AG09309 (cell line): ENCODE measurements around the gene VAV2.

Experiments
- DNase-seq: peaks from one replicate; pipeline ENCODE4 v3.0.0-alpha.2; 2010; ENCODE audit warnings: low read depth
- H3K4me3 ChIP-seq: 2 replicates; pipeline ENCODE4 v1.5.1; 2011; ENCODE audit warnings: mild to moderate bottlenecking, low read depth, low read length, moderate library complexity; ENCODE audit not compliant: control insufficient read depth
- CTCF ChIP-seq: IDR thresholded peaks from 2 replicates; pipeline ENCODE4 v1.5.1; 2011; ENCODE audit warnings: mild to moderate bottlenecking, low read depth, low read length, inconsistent platforms; ENCODE audit not compliant: insufficient read depth, control insufficient read depth; ENCODE audit errors: missing control alignments

Gene VAV2

GRCh38 chr9:134004881-134005280 is 12.8 kb upstream of the VAV2 start:
- no peak for TF ChIP-seq CTCF
- DNase-seq, result no peak
- H3K4me3 ChIP-seq, result no peak overlapping the region

GRCh38 chr9:134004131-134004873 is 12.2 kb upstream of the VAV2 start:
- no peak for DNase-seq
- H3K4me3 ChIP-seq, result no peak overlapping the region
- no peak for TF ChIP-seq CTCF

- no peak overlapping the region for H3K4me3 ChIP-seq
- no peak for DNase-seq
- TF ChIP-seq CTCF, result no peak
Observed at GRCh38 chr9:134003237-134003636, 11.1 kb upstream of the VAV2 start.

GRCh38 chr9:134002796-134003195 is 10.7 kb upstream of the VAV2 start:
- no peak for DNase-seq
- TF ChIP-seq CTCF, result no peak
- no peak overlapping the region for H3K4me3 ChIP-seq

- DNase-seq, result no peak
- H3K4me3 ChIP-seq, result no peak overlapping the region
- TF ChIP-seq CTCF, result no peak
Observed at GRCh38 chr9:133999851-134000265, 7.7 kb upstream of the VAV2 start.

- H3K4me3 ChIP-seq, result no peak overlapping the region
- no peak for TF ChIP-seq CTCF
- DNase-seq, result no peak
Observed at GRCh38 chr9:133998915-133999595, 6.9 kb upstream of the VAV2 start.
